Loucy (cell line): ENCODE measurements around the gene STX1A.

ENCODE experiments used
- H2AFZ ChIP-seq: fragments of 200-600 bp; sonication (generic); 2 replicates; pipeline ENCODE4 v1.6.0; 2016; ENCODE audit warnings: antibody characterized with exemption, mild to moderate bottlenecking, low read length, moderate library complexity
- H3F3A ChIP-seq: fragments of 200-600 bp; 2 replicates; pipeline ENCODE4 v1.6.0; 2016; ENCODE audit warnings: antibody characterized with exemption, low read depth, mild to moderate bottlenecking
- H3K27me3 ChIP-seq: fragments of 200-600 bp; sonication (generic); 2 replicates; pipeline ENCODE4 v1.6.1; 2014; ENCODE audit warnings: low read length, mild to moderate bottlenecking; ENCODE audit not compliant: insufficient read depth, poor library complexity, severe bottlenecking
- H3K36me3 ChIP-seq: fragments of 200-600 bp; sonication (generic); 2 replicates; pipeline ENCODE4 v1.6.1; 2016; ENCODE audit warnings: low read length; ENCODE audit not compliant: insufficient read depth
- H3K4me1 ChIP-seq: fragments of 200-600 bp; sonication (generic); 2 replicates; pipeline ENCODE4 v1.5.1; 2014; ENCODE audit warnings: low read length, mild to moderate bottlenecking; ENCODE audit not compliant: insufficient read depth, poor library complexity, severe bottlenecking
- H3K4me2 ChIP-seq: fragments of 200-600 bp; sonication (generic); 2 replicates; pipeline ENCODE4 v1.6.0; 2014; ENCODE audit warnings: antibody characterized with exemption, low read length, low read depth, mild to moderate bottlenecking; ENCODE audit not compliant: poor library complexity, severe bottlenecking
- H3K4me3 ChIP-seq: fragments of 200-600 bp; sonication (generic); 2 replicates; pipeline ENCODE4 v1.5.1; 2014; ENCODE audit warnings: low read length, mild to moderate bottlenecking, mixed read lengths; ENCODE audit not compliant: poor library complexity, severe bottlenecking
- H3K79me2 ChIP-seq: fragments of 200-600 bp; sonication (generic); 2 replicates; pipeline ENCODE4 v1.6.1; 2014; ENCODE audit warnings: low read length; ENCODE audit not compliant: insufficient read depth
- H3K9ac ChIP-seq: fragments of 200-600 bp; sonication (generic); 2 replicates; pipeline ENCODE4 v1.6.0; 2014; ENCODE audit warnings: mild to moderate bottlenecking, low read depth, low read length, moderate library complexity; ENCODE audit not compliant: poor library complexity, severe bottlenecking
- H3K9me2 ChIP-seq: fragments of 200-600 bp; sonication (generic); replicated peaks from 2 replicates; pipeline ENCODE4 v1.6.1; 2016; ENCODE audit warnings: low read depth, low read length, mixed read lengths
- H3K9me3 ChIP-seq: fragments of 200-600 bp; sonication (generic); 2 replicates; pipeline ENCODE4 v1.6.1; 2014; ENCODE audit warnings: mild to moderate bottlenecking, antibody characterized with exemption, low read length, low read depth; ENCODE audit not compliant: insufficient read depth
- H4K20me1 ChIP-seq: fragments of 200-600 bp; sonication (generic); 2 replicates; pipeline ENCODE4 v1.6.0; 2014; ENCODE audit warnings: antibody characterized with exemption, low read length, mild to moderate bottlenecking; ENCODE audit not compliant: insufficient read depth, poor library complexity, severe bottlenecking
- CTCF ChIP-seq: fragments of 200-600 bp; sonication (generic); conservative IDR thresholded peaks from 2 replicates; pipeline ENCODE4 v1.5.1; 2014; ENCODE audit warnings: mild to moderate bottlenecking, antibody characterized with exemption, low read length
- EZH2phosphoT487 ChIP-seq: fragments of 200-600 bp; IDR thresholded peaks from 2 replicates; pipeline ENCODE4 v1.6.1; 2018; ENCODE audit warnings: antibody characterized with exemption, mild to moderate bottlenecking, moderate library complexity, borderline replicate concordance

STX1A gene

GRCh38 chr7:73700581-73701134 lies 18.8 kb downstream of the STX1A start:
- Histone ChIP-seq H4K20me1 (no peaks in the 10 kb centered on the region), H3K9me3 (no peaks in the 10 kb centered on the region), H3K79me2 (no peaks in the 10 kb centered on the region), H3F3A (no peaks in the 10 kb centered on the region), H3K4me1 (no peaks in the 10 kb centered on the region), H3K4me3 (no peak overlapping the region), H3K27me3 (no peaks in the 10 kb centered on the region), H3K36me3 (peaks cover 32% of the 10 kb centered on the region; the same call in 1 of the 2 replicates), H3K9me2 (no peaks in the 10 kb centered on the region), H2AFZ (no peak overlapping the region), H3K4me2 (no peak overlapping the region), H3K9ac (no peak overlapping the region)
- TF ChIP-seq EZH2phosphoT487: no peak
- no peak for TF ChIP-seq CTCF

- no peaks in the 10 kb centered on the region for H3K9me2 ChIP-seq
- no peaks in the 10 kb centered on the region for H3K4me1 ChIP-seq
- no peak for TF ChIP-seq CTCF
- no peak for TF ChIP-seq EZH2phosphoT487
- no peaks in the 10 kb centered on the region for H3F3A ChIP-seq
- no peak overlapping the region for H3K4me2 ChIP-seq
- H3K36me3 ChIP-seq: peaks cover 35% of the 10 kb centered on the region; the same call in 1 of the 2 replicates
- H3K9me3 ChIP-seq: no peaks in the 10 kb centered on the region
- H3K9ac ChIP-seq: no peak overlapping the region
- no peak overlapping the region for H3K4me3 ChIP-seq
- H4K20me1 ChIP-seq: no peaks in the 10 kb centered on the region
- no peaks in the 10 kb centered on the region for H3K27me3 ChIP-seq
- H3K79me2 ChIP-seq: no peaks in the 10 kb centered on the region
- H2AFZ ChIP-seq: no peak overlapping the region
Observed at GRCh38 chr7:73700069-73700423, 19.4 kb downstream of the STX1A start.

- H3K36me3 ChIP-seq: peaks cover 40% of the 10 kb centered on the region; the same call in 1 of the 2 replicates
- H3K4me3 ChIP-seq: no peak overlapping the region
- no peaks in the 10 kb centered on the region for H3K79me2 ChIP-seq
- H3K4me1 ChIP-seq: no peaks in the 10 kb centered on the region
- no peak overlapping the region for H3K9ac ChIP-seq
- H3F3A ChIP-seq: no peaks in the 10 kb centered on the region
- H3K27me3 ChIP-seq: no peaks in the 10 kb centered on the region
- H3K4me2 ChIP-seq: no peak overlapping the region
- TF ChIP-seq EZH2phosphoT487: no peak
- TF ChIP-seq CTCF: no peak
- no peaks in the 10 kb centered on the region for H4K20me1 ChIP-seq
- H3K9me2 ChIP-seq: no peaks in the 10 kb centered on the region
- no peaks in the 10 kb centered on the region for H3K9me3 ChIP-seq
- H2AFZ ChIP-seq: no peak overlapping the region
Observed at GRCh38 chr7:73699370-73700068, 19.9 kb downstream of the STX1A start.
